GM23338 (cell line): ENCODE results near the gene TNFAIP8L3. TPM values are rescaled to one million over a fixed set of nuclear protein-coding genes. Genes with fewer than 3 reads are reported as not detected.

Experiments
- ATAC-seq: fragments of 200-7000 bp; cut with Tn5 transposase; 3 replicates; pipeline ENCODE4 v1.9.1; 2020
- DNase-seq: peaks from one replicate; pipeline ENCODE4 v3.0.0-alpha.2; 2015; ENCODE audit warnings: low spot score
- H2AFZ ChIP-seq: fragments of 200-600 bp; sonication (generic); 2 replicates; pipeline ENCODE4 v1.8.0; 2016; ENCODE audit warnings: antibody characterized with exemption, mild to moderate bottlenecking, moderate library complexity
- H3F3A ChIP-seq: fragments of 200-600 bp; sonication (generic); replicated peaks from 2 replicates; pipeline ENCODE4 v1.8.0; 2017; ENCODE audit warnings: antibody characterized with exemption, mixed run types, low read depth
- H3K27ac ChIP-seq: fragments of 200-600 bp; sonication (generic); 2 replicates; pipeline ENCODE4 v1.6.1; 2016; ENCODE audit warnings: low read depth
- H3K27me3 ChIP-seq: fragments of 200-600 bp; sonication (generic); 2 replicates; pipeline ENCODE4 v1.8.0; 2016; ENCODE audit warnings: mild to moderate bottlenecking, mixed run types, moderate library complexity; ENCODE audit not compliant: insufficient read depth
- H3K36me3 ChIP-seq: fragments of 200-600 bp; sonication (generic); 2 replicates; pipeline ENCODE4 v1.8.0; 2016; ENCODE audit warnings: mild to moderate bottlenecking; ENCODE audit not compliant: insufficient read depth
- H3K4me1 ChIP-seq: fragments of 200-600 bp; sonication (generic); 2 replicates; pipeline ENCODE4 v1.8.0; 2016; ENCODE audit warnings: mild to moderate bottlenecking, moderate library complexity; ENCODE audit not compliant: insufficient read depth
- H3K4me2 ChIP-seq: fragments of 200-600 bp; sonication (generic); 2 replicates; pipeline ENCODE4 v1.7.1; 2017; ENCODE audit warnings: mixed run types
- H3K4me3 ChIP-seq: fragments of 200-600 bp; sonication (generic); 2 replicates; pipeline ENCODE4 v1.6.1; 2016; ENCODE audit warnings: mixed run types
- H3K79me2 ChIP-seq: fragments of 200-600 bp; sonication (generic); replicated peaks from 2 replicates; pipeline ENCODE4 v1.8.0; 2017; ENCODE audit warnings: mild to moderate bottlenecking; ENCODE audit not compliant: insufficient read depth
- H3K9me2 ChIP-seq: fragments of 200-600 bp; sonication (generic); 2 replicates; pipeline ENCODE4 v1.8.0; 2017; ENCODE audit not compliant: insufficient read depth
- H4K20me1 ChIP-seq: fragments of 200-600 bp; sonication (generic); replicated peaks from 2 replicates; pipeline ENCODE4 v1.8.0; 2017; ENCODE audit warnings: mild to moderate bottlenecking; ENCODE audit not compliant: insufficient read depth
- H3K27ac Mint-ChIP-seq: 2 replicates; pipeline ENCODE4 v1.8.0; 2020; ENCODE audit warnings: inconsistent platforms, mild to moderate bottlenecking, moderate library complexity, mixed read lengths
- H3K27me3 Mint-ChIP-seq: 3 replicates; pipeline ENCODE4 v1.8.0; 2022; ENCODE audit warnings: low read depth, mild to moderate bottlenecking, moderate library complexity, mixed read lengths, inconsistent platforms; ENCODE audit not compliant: insufficient read depth, poor library complexity
- H3K36me3 Mint-ChIP-seq: 3 replicates; pipeline ENCODE4 v1.8.0; 2021; ENCODE audit warnings: low read depth, mild to moderate bottlenecking, inconsistent platforms, moderate library complexity, mixed read lengths
- H3K4me1 Mint-ChIP-seq: 3 replicates; pipeline ENCODE4 v1.8.0; 2020; ENCODE audit warnings: mild to moderate bottlenecking, inconsistent platforms, mixed read lengths
- H3K4me3 Mint-ChIP-seq: 3 replicates; pipeline ENCODE4 v1.8.0; 2021; ENCODE audit warnings: moderate library complexity, mild to moderate bottlenecking, inconsistent platforms, mixed read lengths
- H3K9me3 Mint-ChIP-seq: 3 replicates; pipeline ENCODE4 v1.8.0; 2020; ENCODE audit warnings: moderate library complexity, mild to moderate bottlenecking, inconsistent platforms, mixed read lengths
- CREB1 ChIP-seq: fragments of 250-450 bp; sonication (Bioruptor Pico); IDR thresholded peaks from 2 replicates; pipeline ENCODE4 v1.5.0; 2020; ENCODE audit warnings: low read depth, mild to moderate bottlenecking, moderate library complexity
- EZH2 ChIP-seq: fragments of 200-600 bp; sonication (generic); IDR thresholded peaks from one replicate; pipeline ENCODE4 v1.8.0; 2017; ENCODE audit warnings: antibody characterized with exemption, mild to moderate bottlenecking, low read depth; ENCODE audit not compliant: unreplicated experiment
- EZH2phosphoT487 ChIP-seq: fragments of 200-600 bp; sonication (generic); IDR thresholded peaks from one replicate; pipeline ENCODE4 v1.8.1; 2018; ENCODE audit warnings: antibody characterized with exemption; ENCODE audit not compliant: unreplicated experiment
- JUNB ChIP-seq: IDR thresholded peaks from one replicate; pipeline ENCODE4 v1.6.1; 2016; ENCODE audit warnings: antibody characterized with exemption; ENCODE audit not compliant: unreplicated experiment
- NANOG ChIP-seq: IDR thresholded peaks from 2 replicates; pipeline ENCODE4 v1.6.1; 2016; ENCODE audit warnings: antibody characterized with exemption, borderline replicate concordance
- POLR2AphosphoS5 ChIP-seq: IDR thresholded peaks from 2 replicates; pipeline ENCODE4 v1.6.1; 2016; ENCODE audit warnings: antibody characterized with exemption, low read depth
- STAT1 ChIP-seq: IDR thresholded peaks from one replicate; pipeline ENCODE4 v1.6.1; 2016; ENCODE audit warnings: antibody characterized with exemption; ENCODE audit not compliant: unreplicated experiment
- ZNF114 ChIP-seq: fragments of 250-450 bp; sonication (Bioruptor Pico); IDR thresholded peaks from 2 replicates; pipeline ENCODE4 v1.5.0; 2020; ENCODE audit warnings: mild to moderate bottlenecking, moderate library complexity
- ZNF331 ChIP-seq: fragments of 250-450 bp; sonication (Bioruptor Pico); IDR thresholded peaks from 2 replicates; pipeline ENCODE4 v1.5.0; 2020; ENCODE audit warnings: low read depth, mild to moderate bottlenecking, moderate library complexity
- polyA plus RNA-seq: library from polyadenylated mRNA; unstranded; fragments of >200 nt; fragmentation: Nextera tagmentation; extraction: Ambion mirVana; gene quantifications from 2 replicates; pipeline ENCODE4 v1.2.1, GENCODE V29; 2016
- total RNA-seq: library from RNA; depleted of rRNA; stranded (reverse); fragments of >200 nt; shearing (Covaris generic); gene quantifications from 2 replicates; pipeline ENCODE4 v1.2.3, GENCODE V29; 2014
- TF ChIP-seq, protein P1 (sequence below): fragments of 250-450 bp; sonication (Bioruptor Pico); IDR thresholded peaks from 2 replicates; pipeline ENCODE4 v1.5.0; 2020; ENCODE audit warnings: mild to moderate bottlenecking, moderate library complexity
- TF ChIP-seq, protein P2 (sequence below): IDR thresholded peaks from one replicate; pipeline ENCODE4 v1.6.1; 2018; ENCODE audit warnings: antibody characterized with exemption; ENCODE audit not compliant: unreplicated experiment
- TF ChIP-seq, protein P3 (sequence below): IDR thresholded peaks from 2 replicates; pipeline ENCODE4 v1.6.1; 2016; ENCODE audit warnings: antibody characterized with exemption
- TF ChIP-seq, protein P4 (sequence below), 2 experiments: fragments of 200-600 bp in 1 of 2; sonication (generic) in 1 of 2; conservative IDR thresholded peaks; 2 replicates each; pipeline versions ENCODE4 v1.5.1 to v1.6.1; 2016 to 2017; ENCODE audit warnings: antibody characterized with exemption in 2 of 2, low read depth in 2 of 2, mild to moderate bottlenecking in 2 of 2, moderate library complexity in 1 of 2

The TNFAIP8L3 gene
- total and polyA plus RNA-seq, 2 experiments from 2014 or later, result 0.23 to 0.31 TPM

DNA sequence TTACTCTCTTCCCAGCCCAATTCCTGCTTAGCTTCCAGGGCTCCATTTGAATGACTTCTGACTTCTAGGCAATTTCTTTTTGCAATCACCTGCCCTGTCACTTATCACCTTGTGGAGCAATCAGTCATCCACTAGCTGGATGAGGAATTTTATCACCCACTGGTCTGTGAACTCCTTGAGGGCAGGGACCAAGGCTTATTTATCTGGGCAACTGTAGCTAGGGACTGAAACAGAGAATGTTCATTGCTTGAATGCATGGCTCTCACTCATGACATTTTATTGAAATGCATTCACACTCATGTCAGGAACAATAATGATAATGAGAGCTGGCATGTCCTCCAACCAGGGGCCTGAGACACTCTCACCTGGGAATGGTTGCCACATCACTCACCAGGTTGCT, 15.5 kb downstream of the TNFAIP8L3 start:
- TF ChIP-seq ZNF331 (CRISPR knock-in tag) (no peak), EZH2phosphoT487 (no peak), JUNB (no peak), EZH2 (no peak), ZNF114 (CRISPR knock-in tag) (no peak), STAT1 (no peak), POLR2AphosphoS5 (no peak), CREB1 (CRISPR knock-in tag) (no peak), NANOG (no peak)
- TF ChIP-seq, protein P1, sequence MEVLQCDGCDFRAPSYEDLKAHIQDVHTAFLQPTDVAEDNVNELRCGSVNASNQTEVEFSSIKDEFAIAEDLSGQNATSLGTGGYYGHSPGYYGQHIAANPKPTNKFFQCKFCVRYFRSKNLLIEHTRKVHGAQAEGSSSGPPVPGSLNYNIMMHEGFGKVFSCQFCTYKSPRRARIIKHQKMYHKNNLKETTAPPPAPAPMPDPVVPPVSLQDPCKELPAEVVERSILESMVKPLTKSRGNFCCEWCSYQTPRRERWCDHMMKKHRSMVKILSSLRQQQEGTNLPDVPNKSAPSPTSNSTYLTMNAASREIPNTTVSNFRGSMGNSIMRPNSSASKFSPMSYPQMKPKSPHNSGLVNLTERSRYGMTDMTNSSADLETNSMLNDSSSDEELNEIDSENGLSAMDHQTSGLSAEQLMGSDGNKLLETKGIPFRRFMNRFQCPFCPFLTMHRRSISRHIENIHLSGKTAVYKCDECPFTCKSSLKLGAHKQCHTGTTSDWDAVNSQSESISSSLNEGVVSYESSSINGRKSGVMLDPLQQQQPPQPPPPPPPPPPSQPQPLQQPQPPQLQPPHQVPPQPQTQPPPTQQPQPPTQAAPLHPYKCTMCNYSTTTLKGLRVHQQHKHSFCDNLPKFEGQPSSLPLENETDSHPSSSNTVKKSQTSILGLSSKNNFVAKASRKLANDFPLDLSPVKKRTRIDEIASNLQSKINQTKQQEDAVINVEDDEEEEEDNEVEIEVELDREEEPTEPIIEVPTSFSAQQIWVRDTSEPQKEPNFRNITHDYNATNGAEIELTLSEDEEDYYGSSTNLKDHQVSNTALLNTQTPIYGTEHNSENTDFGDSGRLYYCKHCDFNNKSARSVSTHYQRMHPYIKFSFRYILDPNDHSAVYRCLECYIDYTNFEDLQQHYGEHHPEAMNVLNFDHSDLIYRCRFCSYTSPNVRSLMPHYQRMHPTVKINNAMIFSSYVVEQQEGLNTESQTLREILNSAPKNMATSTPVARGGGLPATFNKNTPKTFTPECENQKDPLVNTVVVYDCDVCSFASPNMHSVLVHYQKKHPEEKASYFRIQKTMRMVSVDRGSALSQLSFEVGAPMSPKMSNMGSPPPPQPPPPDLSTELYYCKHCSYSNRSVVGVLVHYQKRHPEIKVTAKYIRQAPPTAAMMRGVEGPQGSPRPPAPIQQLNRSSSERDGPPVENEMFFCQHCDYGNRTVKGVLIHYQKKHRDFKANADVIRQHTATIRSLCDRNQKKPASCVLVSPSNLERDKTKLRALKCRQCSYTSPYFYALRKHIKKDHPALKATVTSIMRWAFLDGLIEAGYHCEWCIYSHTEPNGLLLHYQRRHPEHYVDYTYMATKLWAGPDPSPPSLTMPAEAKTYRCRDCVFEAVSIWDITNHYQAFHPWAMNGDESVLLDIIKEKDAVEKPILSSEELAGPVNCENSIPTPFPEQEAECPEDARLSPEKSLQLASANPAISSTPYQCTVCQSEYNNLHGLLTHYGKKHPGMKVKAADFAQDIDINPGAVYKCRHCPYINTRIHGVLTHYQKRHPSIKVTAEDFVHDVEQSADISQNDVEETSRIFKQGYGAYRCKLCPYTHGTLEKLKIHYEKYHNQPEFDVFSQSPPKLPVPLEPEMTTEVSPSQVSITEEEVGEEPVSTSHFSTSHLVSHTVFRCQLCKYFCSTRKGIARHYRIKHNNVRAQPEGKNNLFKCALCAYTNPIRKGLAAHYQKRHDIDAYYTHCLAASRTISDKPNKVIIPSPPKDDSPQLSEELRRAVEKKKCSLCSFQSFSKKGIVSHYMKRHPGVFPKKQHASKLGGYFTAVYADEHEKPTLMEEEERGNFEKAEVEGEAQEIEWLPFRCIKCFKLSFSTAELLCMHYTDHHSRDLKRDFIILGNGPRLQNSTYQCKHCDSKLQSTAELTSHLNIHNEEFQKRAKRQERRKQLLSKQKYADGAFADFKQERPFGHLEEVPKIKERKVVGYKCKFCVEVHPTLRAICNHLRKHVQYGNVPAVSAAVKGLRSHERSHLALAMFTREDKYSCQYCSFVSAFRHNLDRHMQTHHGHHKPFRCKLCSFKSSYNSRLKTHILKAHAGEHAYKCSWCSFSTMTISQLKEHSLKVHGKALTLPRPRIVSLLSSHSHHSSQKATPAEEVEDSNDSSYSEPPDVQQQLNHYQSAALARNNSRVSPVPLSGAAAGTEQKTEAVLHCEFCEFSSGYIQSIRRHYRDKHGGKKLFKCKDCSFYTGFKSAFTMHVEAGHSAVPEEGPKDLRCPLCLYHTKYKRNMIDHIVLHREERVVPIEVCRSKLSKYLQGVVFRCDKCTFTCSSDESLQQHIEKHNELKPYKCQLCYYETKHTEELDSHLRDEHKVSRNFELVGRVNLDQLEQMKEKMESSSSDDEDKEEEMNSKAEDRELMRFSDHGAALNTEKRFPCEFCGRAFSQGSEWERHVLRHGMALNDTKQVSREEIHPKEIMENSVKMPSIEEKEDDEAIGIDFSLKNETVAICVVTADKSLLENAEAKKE (CRISPR knock-in tag), result no peak
- TF ChIP-seq, protein P2, sequence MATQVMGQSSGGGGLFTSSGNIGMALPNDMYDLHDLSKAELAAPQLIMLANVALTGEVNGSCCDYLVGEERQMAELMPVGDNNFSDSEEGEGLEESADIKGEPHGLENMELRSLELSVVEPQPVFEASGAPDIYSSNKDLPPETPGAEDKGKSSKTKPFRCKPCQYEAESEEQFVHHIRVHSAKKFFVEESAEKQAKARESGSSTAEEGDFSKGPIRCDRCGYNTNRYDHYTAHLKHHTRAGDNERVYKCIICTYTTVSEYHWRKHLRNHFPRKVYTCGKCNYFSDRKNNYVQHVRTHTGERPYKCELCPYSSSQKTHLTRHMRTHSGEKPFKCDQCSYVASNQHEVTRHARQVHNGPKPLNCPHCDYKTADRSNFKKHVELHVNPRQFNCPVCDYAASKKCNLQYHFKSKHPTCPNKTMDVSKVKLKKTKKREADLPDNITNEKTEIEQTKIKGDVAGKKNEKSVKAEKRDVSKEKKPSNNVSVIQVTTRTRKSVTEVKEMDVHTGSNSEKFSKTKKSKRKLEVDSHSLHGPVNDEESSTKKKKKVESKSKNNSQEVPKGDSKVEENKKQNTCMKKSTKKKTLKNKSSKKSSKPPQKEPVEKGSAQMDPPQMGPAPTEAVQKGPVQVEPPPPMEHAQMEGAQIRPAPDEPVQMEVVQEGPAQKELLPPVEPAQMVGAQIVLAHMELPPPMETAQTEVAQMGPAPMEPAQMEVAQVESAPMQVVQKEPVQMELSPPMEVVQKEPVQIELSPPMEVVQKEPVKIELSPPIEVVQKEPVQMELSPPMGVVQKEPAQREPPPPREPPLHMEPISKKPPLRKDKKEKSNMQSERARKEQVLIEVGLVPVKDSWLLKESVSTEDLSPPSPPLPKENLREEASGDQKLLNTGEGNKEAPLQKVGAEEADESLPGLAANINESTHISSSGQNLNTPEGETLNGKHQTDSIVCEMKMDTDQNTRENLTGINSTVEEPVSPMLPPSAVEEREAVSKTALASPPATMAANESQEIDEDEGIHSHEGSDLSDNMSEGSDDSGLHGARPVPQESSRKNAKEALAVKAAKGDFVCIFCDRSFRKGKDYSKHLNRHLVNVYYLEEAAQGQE, result no peak
- TF ChIP-seq, protein P3, sequence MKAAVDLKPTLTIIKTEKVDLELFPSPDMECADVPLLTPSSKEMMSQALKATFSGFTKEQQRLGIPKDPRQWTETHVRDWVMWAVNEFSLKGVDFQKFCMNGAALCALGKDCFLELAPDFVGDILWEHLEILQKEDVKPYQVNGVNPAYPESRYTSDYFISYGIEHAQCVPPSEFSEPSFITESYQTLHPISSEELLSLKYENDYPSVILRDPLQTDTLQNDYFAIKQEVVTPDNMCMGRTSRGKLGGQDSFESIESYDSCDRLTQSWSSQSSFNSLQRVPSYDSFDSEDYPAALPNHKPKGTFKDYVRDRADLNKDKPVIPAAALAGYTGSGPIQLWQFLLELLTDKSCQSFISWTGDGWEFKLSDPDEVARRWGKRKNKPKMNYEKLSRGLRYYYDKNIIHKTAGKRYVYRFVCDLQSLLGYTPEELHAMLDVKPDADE, result no peak
- TF ChIP-seq, protein P4, sequence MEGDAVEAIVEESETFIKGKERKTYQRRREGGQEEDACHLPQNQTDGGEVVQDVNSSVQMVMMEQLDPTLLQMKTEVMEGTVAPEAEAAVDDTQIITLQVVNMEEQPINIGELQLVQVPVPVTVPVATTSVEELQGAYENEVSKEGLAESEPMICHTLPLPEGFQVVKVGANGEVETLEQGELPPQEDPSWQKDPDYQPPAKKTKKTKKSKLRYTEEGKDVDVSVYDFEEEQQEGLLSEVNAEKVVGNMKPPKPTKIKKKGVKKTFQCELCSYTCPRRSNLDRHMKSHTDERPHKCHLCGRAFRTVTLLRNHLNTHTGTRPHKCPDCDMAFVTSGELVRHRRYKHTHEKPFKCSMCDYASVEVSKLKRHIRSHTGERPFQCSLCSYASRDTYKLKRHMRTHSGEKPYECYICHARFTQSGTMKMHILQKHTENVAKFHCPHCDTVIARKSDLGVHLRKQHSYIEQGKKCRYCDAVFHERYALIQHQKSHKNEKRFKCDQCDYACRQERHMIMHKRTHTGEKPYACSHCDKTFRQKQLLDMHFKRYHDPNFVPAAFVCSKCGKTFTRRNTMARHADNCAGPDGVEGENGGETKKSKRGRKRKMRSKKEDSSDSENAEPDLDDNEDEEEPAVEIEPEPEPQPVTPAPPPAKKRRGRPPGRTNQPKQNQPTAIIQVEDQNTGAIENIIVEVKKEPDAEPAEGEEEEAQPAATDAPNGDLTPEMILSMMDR (conservative IDR thresholded peaks at IDR 0.05; ENCODE audit: low read depth in 2 of 2), result no peak
- Histone ChIP-seq H3K36me3 (no peaks in the 10 kb centered on the region), H3K27me3 (no peaks in the 10 kb centered on the region), H3K4me2 (no peak overlapping the region), H3K4me3 (no peak overlapping the region), H3K9me2 (no peaks in the 10 kb centered on the region), H3F3A (no peaks in the 10 kb centered on the region), H2AFZ (no peak overlapping the region), H4K20me1 (no peaks in the 10 kb centered on the region), H3K27ac (no peak overlapping the region), H3K79me2 (no peaks in the 10 kb centered on the region), H3K4me1 (peaks cover 21% of the 10 kb centered on the region)
- H3K27ac Mint-ChIP-seq, result no peak overlapping the region
- no peak overlapping the region for H3K4me3 Mint-ChIP-seq
- peaks cover 9% of the 10 kb centered on the region for H3K27me3 Mint-ChIP-seq
- no peaks in the 10 kb centered on the region; the same call in 2 of the 3 replicates for H3K36me3 Mint-ChIP-seq
- no peak for ATAC-seq
- DNase-seq, result no peak
- no peaks in the 10 kb centered on the region for H3K9me3 Mint-ChIP-seq
- peaks cover 32% of the 10 kb centered on the region for H3K4me1 Mint-ChIP-seq
